NCI-H524 treated with DMSO at 0.1 percent for 48 hours (cell line): Measurements from ENCODE around the gene LILRA6.
"Not testable (repeated sequence)": the region's sequence is repeated elsewhere in the genome, so short reads cannot be mapped to it uniquely, and the experiment has no call there.

Experiments
- DNase-seq: peaks from one replicate; lab custom pipeline; 2025; lab: John Stamatoyannopoulos, UW

Gene LILRA6

GRCh38 chr19:54231077-54231931 lies 11.3 kb downstream of the LILRA6 start:
- DNase-seq, result no peak

DNA sequence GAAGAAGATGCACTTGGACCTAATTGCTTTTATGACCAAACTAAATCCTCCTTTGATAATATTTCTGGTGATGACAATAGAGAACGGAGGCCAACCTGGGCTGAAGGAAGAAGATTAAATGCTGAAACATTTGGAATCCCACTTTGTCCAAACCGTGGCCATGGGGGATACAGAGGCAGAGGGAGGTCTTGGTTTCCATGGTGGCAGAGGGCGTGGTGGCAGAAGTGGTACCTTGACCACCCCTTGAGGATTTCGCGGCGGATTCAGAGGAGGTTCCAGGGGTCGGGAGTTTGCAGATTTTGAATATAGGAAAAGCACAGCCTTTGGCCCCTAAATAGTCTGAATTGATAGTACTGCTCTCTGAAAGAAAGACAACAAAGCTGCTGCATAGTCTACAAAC lies 12.6 kb downstream of the LILRA6 start:
- no peak for DNase-seq

- no peak for DNase-seq
These were observed 13.4 kb downstream of the LILRA6 start for GRCh38 chr19:54229146-54229545.

- not testable (repeated sequence) for DNase-seq
These were observed 18.0 kb downstream of the LILRA6 start for GRCh38 chr19:54224619-54225018.

GRCh38 chr19:54223937-54224281 lies 18.7 kb downstream of the LILRA6 start:
- not testable (repeated sequence) for DNase-seq

GRCh38 chr19:54223277-54223936 lies 19.2 kb downstream of the LILRA6 start:
- DNase-seq, result not testable (repeated sequence)

- DNase-seq, result not testable (repeated sequence)
These were observed 19.9 kb downstream of the LILRA6 start, which contains the start of gene LILRB3 for GRCh38 chr19:54222474-54223276. Gene LILRB3 (minus strand): TSS chr19:54223007. CDS start chr19:54222976, 31 bp downstream.

- not testable (repeated sequence) for DNase-seq
These were observed 20.6 kb downstream of the LILRA6 start for GRCh38 chr19:54221947-54222346.

DNA sequence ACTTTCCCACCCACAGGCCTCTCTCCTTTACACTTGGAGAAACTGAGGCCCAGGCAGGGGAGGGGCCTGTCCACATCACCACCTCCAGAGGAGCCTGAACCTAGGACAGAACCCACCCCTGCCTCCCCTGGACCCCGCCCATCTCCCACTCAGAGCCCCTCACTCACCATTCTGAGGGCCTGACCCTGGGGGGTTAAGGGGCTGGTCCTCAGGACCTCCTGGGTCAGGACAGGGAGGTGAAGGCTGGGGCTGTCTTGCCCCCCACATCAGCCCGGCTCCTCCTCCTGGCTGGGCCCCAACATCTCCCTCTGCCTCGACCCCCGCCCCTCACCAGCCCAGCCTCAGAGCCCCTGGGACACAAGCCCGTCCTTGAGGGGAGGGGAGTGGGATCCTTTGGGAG lies 22.9 kb downstream of the LILRA6 start:
- DNase-seq, result not testable (repeated sequence)

DNA sequence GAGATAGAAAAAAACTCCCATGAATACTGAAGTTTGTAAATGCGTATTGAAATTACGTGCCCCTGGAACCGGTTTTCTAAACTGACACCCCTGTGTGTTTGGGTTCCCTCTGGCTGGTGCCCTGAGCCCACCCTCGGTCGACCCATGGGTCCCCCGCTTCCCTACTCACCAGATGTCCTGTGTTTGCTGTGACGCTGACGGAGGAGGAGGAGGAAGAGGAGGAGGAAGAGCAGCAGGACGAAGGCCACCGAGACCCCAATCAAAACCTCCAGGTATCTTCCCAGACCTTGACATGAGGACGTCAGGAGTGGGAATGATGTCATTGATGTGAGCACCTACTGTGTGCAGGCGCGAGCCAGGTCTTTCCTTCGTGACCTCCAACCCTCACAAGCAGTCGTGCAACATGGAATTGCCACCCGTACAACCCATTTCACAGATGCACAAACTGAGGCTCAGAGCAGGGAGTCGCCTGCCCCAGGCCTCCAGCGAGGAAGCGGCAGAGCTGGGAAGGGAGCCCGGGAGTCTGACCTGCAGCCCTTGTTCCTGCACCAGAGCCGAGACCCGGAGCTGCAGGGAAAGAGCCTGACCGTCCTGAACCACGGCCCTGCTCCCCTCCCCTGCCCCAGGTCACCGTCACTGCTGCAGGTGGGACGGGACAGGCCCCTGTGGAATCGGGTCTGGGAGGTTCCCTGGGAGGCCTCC lies 23.5 kb downstream of the LILRA6 start:
- no peak for DNase-seq

DNA sequence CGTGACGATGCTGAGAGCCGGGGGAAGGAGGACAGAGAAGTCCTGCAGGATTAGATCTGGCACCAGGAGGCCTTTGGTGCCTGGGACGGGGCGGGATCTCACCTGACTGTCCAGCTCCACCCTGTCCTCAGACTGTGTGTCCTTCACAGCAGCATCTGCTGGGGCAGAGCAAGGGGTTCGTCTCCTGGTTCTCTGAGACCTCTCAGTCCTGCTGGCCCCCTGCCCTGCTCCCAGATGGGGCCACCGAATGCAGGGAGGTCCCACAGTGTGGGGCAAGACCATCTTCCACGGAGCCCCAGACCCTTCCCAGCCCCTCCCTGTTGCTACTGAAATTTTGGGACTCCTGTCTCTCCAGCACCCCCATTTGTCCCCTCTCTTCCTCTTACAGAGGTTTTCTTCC lies 24.3 kb downstream of the LILRA6 start:
- no peak for DNase-seq

GRCh38 chr19:54217517-54218247 lies 24.9 kb downstream of the LILRA6 start:
- not testable (repeated sequence) for DNase-seq

DNA sequence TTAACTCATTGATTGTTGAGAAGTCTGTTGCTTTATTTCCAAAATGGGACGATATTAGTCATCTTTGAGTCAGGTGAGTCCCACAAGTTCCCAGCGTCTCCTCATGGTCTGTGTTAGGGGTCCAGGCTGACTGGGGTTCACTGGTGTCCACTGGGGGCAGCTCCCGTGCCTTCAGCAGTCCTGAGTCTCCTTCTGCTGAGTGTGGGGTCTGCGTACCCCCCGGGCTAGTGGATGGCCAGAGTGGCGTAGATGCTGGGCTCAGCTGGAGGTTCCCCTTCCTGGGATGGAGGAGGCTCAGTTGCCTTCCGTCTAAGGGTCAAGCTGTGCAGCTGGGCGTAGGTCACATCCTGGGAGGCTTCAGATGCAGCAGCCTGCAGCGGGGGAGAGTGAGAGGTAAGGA lies 25.7 kb downstream of the LILRA6 start:
- no peak for DNase-seq

- not testable (repeated sequence) for DNase-seq
These were observed 27.9 kb downstream of the LILRA6 start for GRCh38 chr19:54214734-54215133.

DNA sequence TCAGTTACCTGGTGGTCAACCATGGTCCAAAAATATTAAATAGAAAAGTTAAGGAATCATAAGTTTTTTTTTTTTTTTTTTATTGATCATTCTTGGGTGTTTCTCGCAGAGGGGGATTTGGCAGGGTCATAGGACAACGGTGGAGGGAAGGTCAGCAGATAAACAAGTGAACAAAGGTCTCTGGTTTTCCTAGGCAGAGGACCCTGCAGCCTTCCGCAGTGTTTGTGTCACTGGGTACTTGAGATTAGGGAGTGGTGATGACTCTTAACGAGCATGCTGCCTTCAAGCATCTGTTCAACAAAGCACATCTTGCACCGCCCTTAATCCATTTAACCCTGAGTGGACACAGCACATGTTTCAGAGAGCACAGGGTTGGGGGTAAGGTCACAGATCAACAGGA lies 28.4 kb downstream of the LILRA6 start:
- DNase-seq, result not testable (repeated sequence)

DNA sequence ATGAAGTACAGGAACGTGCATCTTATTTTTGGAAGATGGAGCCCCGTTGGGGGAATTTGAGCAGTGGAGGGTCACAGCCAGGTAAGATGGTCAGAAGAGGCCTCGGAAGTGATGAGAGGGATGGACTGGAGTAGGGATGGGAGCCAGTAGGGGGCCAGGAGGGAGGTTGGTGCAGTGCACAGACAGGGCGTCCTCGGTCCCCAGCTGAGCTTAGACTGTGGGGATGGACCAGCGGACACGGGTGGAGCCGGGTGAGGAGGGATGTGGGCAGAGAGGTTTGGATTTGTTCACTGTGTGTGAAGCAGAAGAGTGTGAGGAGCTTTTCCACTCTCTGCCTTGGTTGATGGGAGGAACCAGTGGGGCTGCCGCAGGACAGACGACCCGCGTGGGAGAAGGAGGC lies 31.4 kb downstream of the LILRA6 start:
- no peak for DNase-seq

- DNase-seq, result no peak
These were observed 32.6 kb downstream of the LILRA6 start for GRCh38 chr19:54209811-54210494.

- no peak for DNase-seq
These were observed 33.4 kb downstream of the LILRA6 start for GRCh38 chr19:54209058-54209810.

DNA sequence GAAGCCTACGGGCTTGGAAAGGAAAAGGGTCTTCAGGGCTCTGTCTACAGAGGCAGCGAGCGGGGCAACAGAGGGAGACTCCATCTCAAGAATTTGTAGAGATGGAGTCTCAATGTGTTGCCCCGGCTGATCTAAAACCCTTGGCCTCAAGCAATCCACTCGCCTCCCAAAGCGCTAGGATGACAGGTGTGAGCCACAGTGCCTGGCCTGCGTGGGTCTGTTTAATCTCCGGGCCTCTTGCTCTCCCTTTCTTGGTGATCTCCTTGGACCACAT lies 33.9 kb downstream of the LILRA6 start:
- no peak for DNase-seq
